Endothelial cell of umbilical vein (primary cell): ENCODE results near the gene KCNN3. TPM values are rescaled to one million over a fixed set of nuclear protein-coding genes. Genes with fewer than 3 reads are reported as not detected.

ENCODE experiments used
- BruUV-seq: library from RNA; stranded (reverse); fragments of 400-500 nt; replicated peaks from 2 replicates; lab custom pipeline; 2021; lab: Mats Ljungman, UMichigan
- CTCF ChIA-PET: fragments of 300-600, 350-600 bp; sonication (Branson Sonifier 250); formaldehyde crosslinking; loops from one replicate; lab custom pipeline; 2021; ENCODE audit warnings: antibody characterized with exemption, inconsistent platforms; lab: Charles Lee
- POLR2A ChIA-PET: fragments of 300-600, 350-600 bp; sonication (Branson Sonifier 250); formaldehyde crosslinking; loops from one replicate; lab custom pipeline; 2021; ENCODE audit warnings: antibody characterized with exemption, inconsistent platforms; lab: Charles Lee
- DNase-seq: peaks from one replicate; pipeline ENCODE4 v3.0.0-alpha.2; 2011; ENCODE audit warnings: low read depth, low spot score
- FAIRE-seq: peaks from 2 replicates; lab custom pipeline; 2011; peaks lifted over from hg19 to GRCh38; lab: Jason Lieb, UNC
- H2AFZ ChIP-seq: 2 replicates; pipeline ENCODE4 v1.6.0; 2012; ENCODE audit warnings: low read depth, low read length, control low read depth, inconsistent platforms
- H3K27ac ChIP-seq: 2 replicates; pipeline ENCODE4 v1.5.1; 2011; ENCODE audit warnings: low read depth, mild to moderate bottlenecking, control low read depth, low read length, moderate library complexity; ENCODE audit not compliant: insufficient read depth
- H3K27me3 ChIP-seq, 2 experiments: 2 replicates each; pipeline versions ENCODE4 v1.6.0 to v1.6.1; 2011; ENCODE audit warnings: low read length in 2 of 2, mixed read lengths in 1 of 2; ENCODE audit not compliant: control insufficient read depth in 2 of 2, insufficient read depth in 2 of 2
- H3K36me3 ChIP-seq, 2 experiments: 2 replicates in 1 of 2; 3 replicates in 1 of 2; pipeline ENCODE4 v1.5.1; 2011; ENCODE audit warnings: low read length in 2 of 2, mild to moderate bottlenecking in 1 of 2, moderate library complexity in 1 of 2; ENCODE audit not compliant: control insufficient read depth in 2 of 2, insufficient read depth in 2 of 2; ENCODE audit errors: extremely low read depth in 1 of 2
- H3K4me1 ChIP-seq: 3 replicates; pipeline ENCODE4 v1.5.1; 2011; ENCODE audit warnings: mild to moderate bottlenecking, low read length; ENCODE audit not compliant: control insufficient read depth, insufficient read depth; ENCODE audit errors: extremely low read depth
- H3K4me2 ChIP-seq: 2 replicates; pipeline ENCODE4 v1.6.1; 2011; ENCODE audit warnings: low read length, control low read depth, mixed read lengths; ENCODE audit not compliant: insufficient read depth
- H3K4me3 ChIP-seq, 3 experiments: fragments of 200-600 bp in 1 of 3; sonication (generic), shearing (Covaris generic) in 1 of 3; replicated peaks in 1 of 3; 2 replicates each; pipeline ENCODE4 v1.5.1; 2011 to 2016; ENCODE audit warnings: control low read depth in 3 of 3, low read length in 3 of 3, mild to moderate bottlenecking in 2 of 3, inconsistent platforms in 1 of 3, low read depth in 1 of 3, moderate library complexity in 1 of 3; ENCODE audit not compliant: insufficient read depth in 1 of 3
- H3K79me2 ChIP-seq: 2 replicates; pipeline ENCODE4 v1.6.0; 2012; ENCODE audit warnings: low read length, inconsistent platforms; ENCODE audit not compliant: control insufficient read depth, insufficient read depth
- H3K9ac ChIP-seq: replicated peaks from 2 replicates; pipeline ENCODE3; 2011; ENCODE audit warnings: low read length, control low read depth; ENCODE audit not compliant: insufficient read depth; ENCODE audit errors: extremely low read depth
- H3K9me1 ChIP-seq: replicated peaks from 3 replicates; pipeline ENCODE4 v1.6.0; 2011; ENCODE audit warnings: mild to moderate bottlenecking, low read length; ENCODE audit not compliant: control insufficient read depth, insufficient read depth; ENCODE audit errors: extremely low read depth
- H3K9me3 ChIP-seq: replicated peaks from 2 replicates; pipeline ENCODE4 v1.5.1; 2012; ENCODE audit warnings: low read length, inconsistent platforms; ENCODE audit not compliant: control insufficient read depth, insufficient read depth
- H4K20me1 ChIP-seq: replicated peaks from 2 replicates; pipeline ENCODE3; 2011; ENCODE audit warnings: mild to moderate bottlenecking, low read length; ENCODE audit not compliant: control insufficient read depth, insufficient read depth; ENCODE audit errors: extremely low read depth
- CTCF ChIP-seq, 2 donors: IDR thresholded peaks; 1 replicate in 1 of 2; 2 replicates in 1 of 2; pipeline ENCODE4 v1.5.1; 2011; ENCODE audit warnings: low read length in 2 of 2, mild to moderate bottlenecking in 2 of 2, moderate library complexity in 2 of 2, control low read depth in 1 of 2, inconsistent platforms in 1 of 2, low read depth in 1 of 2; ENCODE audit not compliant: insufficient read depth in 1 of 2; ENCODE audit errors: extremely low read depth in 1 of 2
- EZH2 ChIP-seq: IDR thresholded peaks from 2 replicates; pipeline ENCODE4 v1.6.1; 2012; ENCODE audit warnings: borderline replicate concordance, low read depth, mild to moderate bottlenecking, moderate library complexity, low read length, inconsistent platforms; ENCODE audit not compliant: severe bottlenecking
- FOS ChIP-seq: IDR thresholded peaks from 2 replicates; pipeline ENCODE4 v1.6.1; 2011; ENCODE audit warnings: mild to moderate bottlenecking, low read length, moderate library complexity, borderline replicate concordance; ENCODE audit not compliant: insufficient read depth
- GATA2 ChIP-seq: IDR thresholded peaks from 2 replicates; pipeline ENCODE4 v1.7.0; 2011; ENCODE audit warnings: low read depth, mild to moderate bottlenecking, moderate library complexity, mixed read lengths, low read length; ENCODE audit not compliant: insufficient read length, insufficient read depth
- JUN ChIP-seq: IDR thresholded peaks from 2 replicates; pipeline ENCODE4 v1.6.1; 2011; ENCODE audit warnings: borderline replicate concordance, low read depth; ENCODE audit not compliant: insufficient read length, insufficient read depth
- MYC ChIP-seq: IDR thresholded peaks from one replicate; pipeline ENCODE4 v1.6.1; 2011; ENCODE audit warnings: mild to moderate bottlenecking, low read depth, low read length
- POLR2A ChIP-seq: IDR thresholded peaks from 2 replicates; pipeline ENCODE4 v1.6.1; 2012; ENCODE audit warnings: low read depth, mild to moderate bottlenecking, control low read depth, low read length
- POLR2AphosphoS5 ChIP-seq: IDR thresholded peaks from 2 replicates; pipeline ENCODE4 v1.6.1; 2012; ENCODE audit warnings: low read depth, mild to moderate bottlenecking, control low read depth, low read length, moderate library complexity; ENCODE audit not compliant: insufficient read depth
- dilution Hi-C: fragments of 300-500 bp; cut with MboI; formaldehyde crosslinking; loops from one replicate; pipeline ENCODE4 v1.15.0; 2019; ENCODE audit warnings: low sequenced_read_pairs; ENCODE audit not compliant: extremely low pct_ligation_motif_present
- intact Hi-C: fragments of 100-400 bp; cut with micrococcal nuclease; formaldehyde crosslinking; loops from one replicate; pipeline ENCODE4 v1.10.0; 2022
- polyA plus RNA-seq, 4 experiments: library from polyadenylated mRNA; depleted of rRNA in 3 of 4; stranded (reverse) in 3 of 4; unstranded in 1 of 4; fragments of >200 nt; gene quantifications; 2 replicates each; pipeline versions ENCODE4 v1.2.1 to v1.2.3, GENCODE V29; 2011 to 2012; ENCODE audit warnings: missing spikeins in 1 of 4
- total RNA-seq: library from RNA; stranded (reverse); gene quantifications from 2 replicates; pipeline ENCODE4 v1.2.3, GENCODE V29; 2021
- TF ChIP-seq, protein P1 (sequence below): IDR thresholded peaks from 2 replicates; pipeline ENCODE4 v1.6.1; 2011; ENCODE audit not compliant: insufficient read depth, insufficient read length

KCNN3 gene
- total and polyA plus RNA-seq, 2 donors (not counting 3 experiments of a cell fraction or from before 2014, with no cell fraction given) = 0.91 to 1.1 TPM

DNA sequence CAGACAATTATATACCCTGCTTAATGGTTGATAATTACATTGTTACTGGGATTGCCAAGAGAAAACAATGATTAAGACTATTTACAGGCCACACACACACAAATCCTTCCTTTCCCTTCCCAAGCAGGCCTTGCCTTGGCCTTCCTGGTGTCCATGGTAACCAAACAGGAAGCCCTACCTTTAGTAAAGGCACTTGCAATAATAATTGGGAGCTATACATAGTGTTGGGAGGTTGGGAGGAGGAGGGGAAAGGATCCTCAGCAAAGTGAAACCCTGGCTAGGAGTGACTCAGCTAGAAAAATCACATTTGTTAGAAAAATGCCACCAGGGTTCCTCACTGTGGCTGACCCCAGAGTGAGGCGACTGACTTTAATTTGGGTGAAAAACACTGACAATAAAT lies 139.8 kb downstream of the KCNN3 start:
- TF ChIP-seq JUN (peak; percentile 37), MYC (no peak)
- DNase-seq = peak; percentile 93
- Histone ChIP-seq H4K20me1 (no peaks in the 10 kb centered on the region), H3K36me3 (no peaks in the 10 kb centered on the region), H3K27ac (peak overlapping the region; percentile 93), H3K4me2 (peak overlapping the region; percentile 68), H3K9me1 (no peaks in the 10 kb centered on the region), H3K4me3 (no peak overlapping the region), H3K9me3 (no peaks in the 10 kb centered on the region), H2AFZ (peak overlapping the region; percentile 78), H3K79me2 (no peaks in the 10 kb centered on the region), H3K9ac (peak overlapping the region; percentile 61), H3K4me1 (peaks cover 49% of the 10 kb centered on the region), H3K27me3 (no peaks in the 10 kb centered on the region)
- POLR2A ChIA-PET = interaction anchor here (0.6 kb wide), 1 partner anchor 36 kb away, joined by 5 read pairs; no protein-coding TSS in a partner anchor
- CTCF ChIA-PET = interaction anchor here (0.7 to 2.5 kb wide), 12 partner anchors 10 to 171 kb away, joined by 3 to 19 read pairs (median 4); partner anchors contain the start of gene KCNN3
- BruUV-seq = no TSS peak
- intact Hi-C loops (loop anchor here (1.0 to 10.0 kb wide), 3 partner anchors 23 to 235 kb away; no protein-coding TSS in a partner anchor), dilution Hi-C loops (no loop called here)
- FAIRE-seq = peak; percentile 95

GRCh38 chr1:154729577-154729976 lies 140.5 kb downstream of the KCNN3 start:
- Histone ChIP-seq H4K20me1 (no peaks in the 10 kb centered on the region), H3K4me1 (peaks cover 49% of the 10 kb centered on the region), H3K4me2 (peak overlapping the region; percentile 68), H3K27ac (peak overlapping the region; percentile 93), H3K9me3 (no peaks in the 10 kb centered on the region), H3K79me2 (no peaks in the 10 kb centered on the region), H3K4me3 (no peak overlapping the region), H3K36me3 (no peaks in the 10 kb centered on the region), H3K9ac (no peak overlapping the region), H2AFZ (no peak overlapping the region), H3K27me3 (no peaks in the 10 kb centered on the region), H3K9me1 (no peaks in the 10 kb centered on the region)
- dilution Hi-C loops = no loop called here
- intact Hi-C loops = no loop called here
- FAIRE-seq (peak; percentile 26), DNase-seq (no peak)
- POLR2A ChIA-PET = no interaction called here
- BruUV-seq = no TSS peak
- CTCF ChIA-PET = interaction anchor here (0.7 to 2.5 kb wide), 11 partner anchors 10 to 152 kb away, joined by 3 to 19 read pairs (median 4); partner anchors contain the start of gene KCNN3
- TF ChIP-seq CTCF (IDR thresholded peaks at IDR 0.05; ENCODE audit: extremely low read depth in 1 of 2, insufficient read depth in 1 of 2, low read depth in 1 of 2, low read length in 2 of 2) (no peak), JUN (no peak), EZH2 (no peak), GATA2 (no peak), POLR2A (no peak), MYC (no peak), FOS (no peak), POLR2AphosphoS5 (no peak)
- TF ChIP-seq, protein P1, sequence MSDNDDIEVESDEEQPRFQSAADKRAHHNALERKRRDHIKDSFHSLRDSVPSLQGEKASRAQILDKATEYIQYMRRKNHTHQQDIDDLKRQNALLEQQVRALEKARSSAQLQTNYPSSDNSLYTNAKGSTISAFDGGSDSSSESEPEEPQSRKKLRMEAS = no peak
